HG03045 (cell line): Measurements from ENCODE around the gene TMTC2.

Source experiments
- ATAC-seq: cut with Tn5 transposase; IDR thresholded peaks from one replicate; pipeline ENCODE4 v1.9.1; 2021; ENCODE audit warnings: mild to moderate bottlenecking, moderate library complexity; ENCODE audit not compliant: unreplicated experiment

Gene TMTC2

DNA sequence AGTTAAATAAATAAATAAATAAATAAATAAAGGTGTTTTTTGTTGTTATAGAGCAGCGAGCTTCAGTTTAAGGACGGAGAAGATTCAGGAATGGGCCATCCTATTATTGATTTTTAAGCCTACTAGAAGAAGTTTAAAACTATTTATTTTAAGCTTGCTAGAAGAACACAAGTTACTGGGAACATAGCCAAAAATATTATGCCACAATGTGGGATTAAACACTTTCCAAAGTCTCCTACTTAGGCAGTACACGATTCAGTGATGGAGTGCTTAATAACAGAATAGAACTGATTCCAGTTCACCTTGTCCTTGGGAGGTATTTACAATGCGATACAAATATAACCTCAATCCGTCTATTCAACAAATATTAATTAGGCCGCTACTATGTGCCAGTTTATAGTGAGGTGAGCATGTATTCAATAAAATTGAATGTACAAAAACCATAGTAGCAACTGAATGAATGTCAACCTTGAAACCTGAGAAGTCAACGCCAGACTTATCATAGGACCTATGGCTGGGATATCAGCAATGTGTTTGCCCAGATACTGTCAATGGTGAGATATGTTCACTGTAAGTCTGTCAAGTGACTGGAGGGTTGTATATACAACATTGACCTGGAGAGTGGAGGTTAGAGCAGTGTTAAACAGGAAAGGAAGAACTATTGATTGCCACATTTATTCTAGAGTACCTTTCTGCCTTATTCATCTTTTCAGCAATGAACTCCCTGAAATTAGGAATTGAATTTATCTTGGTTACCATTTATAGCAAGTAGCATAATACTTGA, 486.4 kb downstream of the TMTC2 start:
- ATAC-seq, result no peak

DNA sequence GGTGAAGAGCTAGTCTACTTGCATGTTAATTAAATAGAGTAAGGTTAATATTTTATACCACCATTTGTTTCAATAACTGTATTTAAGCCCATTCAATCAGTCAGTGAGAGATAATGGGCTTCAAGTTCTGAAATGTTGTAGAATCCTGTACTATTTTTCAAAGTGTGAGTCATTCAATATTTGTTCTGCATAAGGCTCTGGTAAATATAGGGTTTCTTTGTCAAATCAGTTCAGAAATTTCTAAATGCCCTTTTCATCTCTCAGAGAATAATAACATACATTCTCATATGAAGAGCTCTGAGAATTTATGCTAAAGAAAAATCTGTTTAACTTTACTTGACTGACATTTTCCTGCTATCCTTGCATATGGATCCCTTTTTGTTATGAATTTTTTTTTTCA, 493.3 kb downstream of the TMTC2 start:
- ATAC-seq, result no peak

DNA sequence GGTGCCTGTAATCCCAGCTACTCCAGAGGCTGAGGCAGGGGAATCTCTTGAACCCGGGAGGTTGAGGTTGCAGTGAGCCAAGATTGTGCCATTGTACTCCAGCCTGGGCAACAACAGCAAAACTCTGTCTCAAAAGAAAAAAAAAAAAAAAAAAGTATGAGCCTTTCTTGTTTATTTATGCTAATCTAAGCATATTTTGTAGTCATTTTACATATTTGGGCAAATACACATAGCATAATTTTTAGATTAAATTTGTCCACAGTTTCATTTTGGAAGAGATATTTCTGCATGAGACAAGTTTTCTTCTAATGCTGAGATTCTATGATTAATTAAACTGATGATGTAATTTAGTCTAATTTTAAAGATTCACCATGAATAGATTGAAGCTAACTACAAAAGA, 494.4 kb downstream of the TMTC2 start:
- no peak for ATAC-seq

DNA sequence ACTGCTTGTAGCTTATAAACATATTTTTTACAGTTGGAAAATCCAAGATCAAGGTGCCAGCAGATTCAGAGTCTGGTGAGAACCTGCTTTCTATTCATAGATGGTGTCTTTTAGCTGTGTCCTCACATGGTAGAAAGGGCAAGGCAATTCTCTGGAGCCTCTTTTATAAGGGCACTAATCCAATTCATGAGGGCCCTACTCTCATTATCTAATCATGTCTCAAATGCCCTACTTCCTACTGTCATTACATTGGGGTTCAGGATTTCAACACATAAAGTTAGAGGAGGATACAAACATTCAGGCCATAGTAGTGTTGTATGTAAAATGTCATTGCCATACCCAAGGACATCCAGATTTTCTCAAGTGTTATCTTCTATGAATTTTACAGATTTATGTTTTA, 496.4 kb downstream of the TMTC2 start:
- no peak for ATAC-seq
